Kidney (tissue), 14 donors: ENCODE data around the gene DPY19L1. TPM values are rescaled to one million over a fixed set of nuclear protein-coding genes. Genes with fewer than 3 reads are reported as not detected.
"Not testable (repeated sequence)": the region's sequence is repeated elsewhere in the genome, so short reads cannot be mapped to it uniquely, and the experiment has no call there.

Source experiments
- DNase-seq, 5 donors: peaks; one replicate each; pipeline ENCODE4 v3.0.0-alpha.2; 2013 to 2020
- FAIRE-seq: peaks from 2 replicates; lab custom pipeline; 2012; peaks lifted over from hg19 to GRCh38; lab: Jason Lieb, UNC
- H3K27ac ChIP-seq, 2 donors: one replicate each; pipeline ENCODE4 v1.7.0; 2013; ENCODE audit warnings: low read depth in 2 of 2, low read length in 2 of 2, inconsistent platforms in 1 of 2
- H3K27me3 ChIP-seq: one replicate; pipeline ENCODE4 v1.7.1; 2013; ENCODE audit warnings: low read length, inconsistent platforms; ENCODE audit not compliant: control insufficient read depth, insufficient read depth
- H3K36me3 ChIP-seq, 3 donors: one replicate each; pipeline versions ENCODE4 v1.7.0 to v1.7.1; 2013; ENCODE audit warnings: low read length in 3 of 3, control low read depth in 1 of 3, inconsistent platforms in 1 of 3; ENCODE audit not compliant: insufficient read depth in 3 of 3, control insufficient read depth in 2 of 3
- H3K4me1 ChIP-seq, 3 donors: one replicate each; pipeline versions ENCODE4 v1.7.0 to v1.7.1; 2013; ENCODE audit warnings: low read length in 3 of 3, inconsistent platforms in 1 of 3, low read depth in 1 of 3; ENCODE audit not compliant: control insufficient read depth in 2 of 3, insufficient read depth in 2 of 3
- H3K4me3 ChIP-seq, 3 donors: one replicate each; pipeline versions ENCODE4 v1.7.0 to v1.8.1; 2013; ENCODE audit warnings: low read length in 3 of 3, control low read depth in 1 of 3, inconsistent platforms in 1 of 3
- H3K9ac ChIP-seq, 3 donors: one replicate each; pipeline versions ENCODE4 v1.7.0 to v1.7.1; 2013; ENCODE audit warnings: low read length in 3 of 3, control low read depth in 1 of 3, inconsistent platforms in 1 of 3
- H3K9me3 ChIP-seq, 3 donors: one replicate each; pipeline versions ENCODE4 v1.7.0 to v1.7.1; 2013; ENCODE audit warnings: low read length in 3 of 3, control low read depth in 1 of 3, inconsistent platforms in 1 of 3; ENCODE audit not compliant: control insufficient read depth in 2 of 3, insufficient read depth in 1 of 3
- CTCF ChIP-seq: IDR thresholded peaks from 3 replicates; pipeline ENCODE4 v1.5.1; 2012; ENCODE audit warnings: mild to moderate bottlenecking, moderate library complexity, borderline replicate concordance; ENCODE audit not compliant: insufficient read depth; ENCODE audit errors: extremely low read depth
- intact Hi-C: fragments of 100-400 bp; cut with DNase I; formaldehyde crosslinking; loops from one replicate; pipeline ENCODE4 v1.11.1; 2022
- polyA plus RNA-seq: library from polyadenylated mRNA; stranded (reverse); fragments of 350-450 nt; fragmentation: Illumina TruSeq; extraction: RNeasy Lipid Tissue Mini Kit (QIAGEN cat#74804); gene quantifications from one replicate; pipeline ENCODE4 v1.2.3, GENCODE V29; 2014; ENCODE audit warnings: low read depth, low replicate concordance; ENCODE audit not compliant: insufficient read depth
- total RNA-seq: library from RNA; stranded (reverse); fragmentation: NEBNext Ultra II Directional; extraction: Animal tissue kit (Norgen Biotek cat#: 25700); gene quantifications from one replicate; pipeline ENCODE4 v1.2.1, GENCODE V29; 2021
- donor health status: control.
- donor health status: control.
- donor health status: control.
- donor health status: control.
- donor health status: control.
- donor health status: DM: yes; HTN: yes; CAD: no.
- donor health status: Normal renal cell carcinoma (clear cell type).

The DPY19L1 gene
- total and polyA plus RNA-seq, 2 donors from 2014 or later, result 5.0 to 32.4 TPM

GRCh38 chr7:35003679-35004303, 33.5 kb downstream of the DPY19L1 start:
- DNase-seq (peak in 2 of 5 donors; percentile 2 to 80), FAIRE-seq (no peak)
- H3K9me3 ChIP-seq, result no peaks in the 10 kb centered on the region
- no peaks in the 10 kb centered on the region for H3K4me1 ChIP-seq
- intact Hi-C loops, result no loop called here
- H3K27ac ChIP-seq, result no peak overlapping the region
- no peak overlapping the region for H3K9ac ChIP-seq
- TF ChIP-seq CTCF, result no peak
- H3K4me3 ChIP-seq, result no peak overlapping the region
- no peaks in the 10 kb centered on the region for H3K36me3 ChIP-seq
- H3K27me3 ChIP-seq, result no peaks in the 10 kb centered on the region

DNA sequence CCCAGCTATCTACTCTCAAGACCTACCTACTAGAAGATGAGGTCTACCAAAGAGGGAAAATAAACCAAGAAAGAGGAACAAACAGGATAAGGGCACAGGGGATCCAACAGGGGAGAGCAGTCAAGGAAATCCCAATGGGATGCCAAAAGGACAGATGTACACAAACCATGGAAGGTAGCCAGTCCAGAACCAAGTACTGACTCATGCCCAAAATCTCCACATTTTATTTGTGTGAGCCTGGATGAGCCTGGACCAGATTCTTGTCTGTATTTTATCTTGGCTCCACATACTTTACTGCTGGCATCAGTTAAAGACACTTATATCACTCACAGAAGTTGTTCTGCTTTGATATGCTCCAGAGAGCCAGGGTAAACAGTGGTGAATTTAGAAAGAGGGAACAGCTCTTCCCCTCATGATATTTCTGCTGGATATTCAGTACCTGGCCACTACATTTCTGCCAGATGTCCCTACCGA, 34.1 kb downstream of the DPY19L1 start:
- H3K9ac ChIP-seq, H3K9me3 ChIP-seq, H3K27me3 ChIP-seq, H3K27ac ChIP-seq, H3K4me3 ChIP-seq, DNase-seq, FAIRE-seq, H3K36me3 ChIP-seq, intact Hi-C loops, H3K4me1 ChIP-seq: not testable (repeated sequence)

- H3K9ac ChIP-seq, DNase-seq, H3K27me3 ChIP-seq, H3K4me1 ChIP-seq, FAIRE-seq, H3K36me3 ChIP-seq, H3K4me3 ChIP-seq, intact Hi-C loops, H3K27ac ChIP-seq, H3K9me3 ChIP-seq: not testable (repeated sequence)
Measured at GRCh38 chr7:34998335-34998734, 39.0 kb downstream of the DPY19L1 start.

DNA sequence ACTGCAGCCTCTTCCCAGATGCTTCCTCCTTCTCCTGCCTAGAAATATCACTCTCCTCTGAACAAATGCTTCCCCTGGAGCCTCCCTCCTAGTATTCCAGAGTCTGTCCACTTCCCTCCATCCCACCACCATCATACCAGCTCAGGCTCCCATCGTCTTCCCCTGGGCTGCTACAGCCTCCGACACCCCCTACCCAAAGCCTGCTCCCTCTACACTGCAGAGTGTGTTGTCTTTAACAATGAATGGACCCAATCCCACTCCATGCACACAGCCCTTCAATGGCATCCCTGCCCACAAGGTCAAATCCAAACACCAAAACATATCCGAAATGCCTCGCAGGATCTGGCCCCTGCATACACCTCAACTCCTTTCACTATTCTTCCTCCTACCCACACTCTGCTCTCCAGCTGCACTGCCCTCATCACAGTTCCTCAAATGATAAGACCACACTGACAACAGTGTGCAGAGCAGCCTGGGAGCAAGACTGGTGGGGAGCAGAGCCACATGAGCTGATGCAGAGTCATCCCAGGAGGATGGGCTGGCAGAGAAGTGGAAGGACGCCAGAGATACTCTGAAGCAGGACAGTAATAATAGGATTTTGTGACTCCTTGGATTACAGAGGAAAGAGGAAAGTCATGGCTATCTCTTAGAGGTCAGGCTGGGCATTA, 40.7 kb downstream of the DPY19L1 start:
- intact Hi-C loops, FAIRE-seq, H3K36me3 ChIP-seq, H3K27me3 ChIP-seq, H3K4me3 ChIP-seq, H3K4me1 ChIP-seq, DNase-seq, H3K9ac ChIP-seq, H3K27ac ChIP-seq, H3K9me3 ChIP-seq: not testable (repeated sequence)

DNA sequence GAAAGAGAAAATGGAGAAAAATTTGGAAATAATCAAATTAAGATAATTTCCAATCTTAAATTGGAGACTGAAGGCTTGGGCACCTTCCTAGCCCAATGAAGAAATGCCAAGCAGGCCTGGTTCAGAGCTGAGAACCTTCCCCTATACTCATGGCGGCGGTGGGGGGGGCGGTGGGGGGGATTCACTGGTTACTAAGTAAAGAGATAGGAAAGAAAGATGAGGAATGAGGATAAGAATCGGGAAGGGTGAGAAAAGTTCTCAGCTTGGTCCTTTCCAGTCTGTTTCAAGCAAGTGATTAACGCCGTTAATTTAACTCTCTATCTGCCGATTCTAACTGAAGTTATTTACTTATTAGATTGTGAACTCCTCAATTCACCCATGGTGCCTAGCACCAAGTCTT, 41.5 kb downstream of the DPY19L1 start:
- no peak overlapping the region for H3K9ac ChIP-seq
- H3K27ac ChIP-seq, result no peak overlapping the region
- FAIRE-seq (no peak), DNase-seq (no peak)
- H3K4me3 ChIP-seq, result no peak overlapping the region
- no peak for TF ChIP-seq CTCF
- no peaks in the 10 kb centered on the region for H3K4me1 ChIP-seq
- intact Hi-C loops, result no loop called here
- H3K36me3 ChIP-seq, result no peaks in the 10 kb centered on the region
- H3K27me3 ChIP-seq, result no peaks in the 10 kb centered on the region
- H3K9me3 ChIP-seq, result no peaks in the 10 kb centered on the region
